HepG2 (cell line): ENCODE measurements around the gene FBXO41. TPM values are rescaled to one million over a fixed set of nuclear protein-coding genes. Genes with fewer than 3 reads are reported as not detected.

ENCODE experiments used
- BCLAF1 ChIP-seq: fragments of 450-650 bp; IDR thresholded peaks from 2 replicates; pipeline ENCODE4 v1.6.1; 2017; ENCODE audit warnings: mild to moderate bottlenecking
- FOXC1 ChIP-seq: sonication (generic); formaldehyde crosslinking; IDR thresholded peaks from 2 replicates; pipeline ENCODE4 v1.8.0; 2022; ENCODE audit warnings: mild to moderate bottlenecking, missing genetic modification reagents, borderline replicate concordance
- HDAC2 ChIP-seq: sonication (generic); formaldehyde crosslinking; IDR thresholded peaks from 2 replicates; pipeline ENCODE4 v1.4.0; 2020; ENCODE audit warnings: missing genetic modification reagents
- KLF6 ChIP-seq: IDR thresholded peaks from 2 replicates; pipeline ENCODE4 v1.8.0; 2016; ENCODE audit warnings: missing biosample characterization, missing genetic modification reagents
- LRRFIP1 ChIP-seq: sonication (generic); formaldehyde crosslinking; conservative IDR thresholded peaks from 2 replicates; pipeline ENCODE4 v1.4.0; 2020; ENCODE audit warnings: missing genetic modification reagents
- MXD4 ChIP-seq: IDR thresholded peaks from 2 replicates; pipeline ENCODE4 v1.6.1; 2016; ENCODE audit warnings: mild to moderate bottlenecking, missing biosample characterization, missing genetic modification reagents
- NCOA1 ChIP-seq: sonication (generic); formaldehyde crosslinking; IDR thresholded peaks from 2 replicates; pipeline ENCODE4 v1.9.0; 2021; ENCODE audit warnings: missing genetic modification reagents
- RAD21 ChIP-seq: fragments of 450-650 bp; formaldehyde crosslinking; IDR thresholded peaks from 2 replicates; pipeline ENCODE4 v1.5.0; 2020; ENCODE audit warnings: mild to moderate bottlenecking
- RAD51 ChIP-seq: fragments of 450-650 bp; IDR thresholded peaks from 2 replicates; pipeline ENCODE4 v1.6.1; 2016; ENCODE audit warnings: borderline replicate concordance
- SIN3B ChIP-seq: fragments of 150-350 bp; IDR thresholded peaks from 2 replicates; pipeline ENCODE4 v1.6.1; 2014; ENCODE audit warnings: low read length
- TFDP1 ChIP-seq: IDR thresholded peaks from 2 replicates; pipeline ENCODE4 v1.6.1; 2016; ENCODE audit warnings: missing compliant biosample characterization, missing genetic modification reagents, borderline replicate concordance
- TIGD3 ChIP-seq: sonication (generic); formaldehyde crosslinking; IDR thresholded peaks from 2 replicates; pipeline ENCODE4 v1.5.1; 2020; ENCODE audit warnings: mild to moderate bottlenecking, missing genetic modification reagents, borderline replicate concordance
- ZFP91 ChIP-seq: sonication (generic); formaldehyde crosslinking; IDR thresholded peaks from 2 replicates; pipeline ENCODE4 v1.9.0; 2022; ENCODE audit warnings: missing genetic modification reagents, mild to moderate bottlenecking, borderline replicate concordance
- ZNF609 ChIP-seq: sonication (generic); formaldehyde crosslinking; IDR thresholded peaks from 2 replicates; pipeline ENCODE4 v1.4.0; 2020; ENCODE audit warnings: mild to moderate bottlenecking, missing genetic modification reagents, borderline replicate concordance
- polyA plus RNA-seq, 8 experiments: library from polyadenylated mRNA; depleted of rRNA in 3 of 8; stranded (reverse) in 7 of 8; unstranded in 1 of 8; fragments of >200 nt; fragmentation: Illumina TruSeq in 4 of 8; extraction: Trizol in 4 of 8; gene quantifications; 2 replicates each; pipeline versions ENCODE4 v1.2.1 to v1.2.3, GENCODE V29; 2011 to 2016; ENCODE audit warnings: low read depth in 4 of 8, missing spikeins in 1 of 8, mixed read lengths in 1 of 8; ENCODE audit not compliant: insufficient read depth in 1 of 8
- total RNA-seq, 5 experiments: library from RNA; depleted of rRNA; stranded (reverse); fragments of >200 nt; fragmentation: Illumina TruSeq; extraction: Trizol; gene quantifications; 2 replicates each; pipeline ENCODE4 v1.2.3, GENCODE V29; 2016; ENCODE audit warnings: low read depth in 1 of 5

Gene FBXO41
- total and polyA plus RNA-seq, 2 of the 13 experiments (the other 11 are each of a cell fraction or from before 2014, with no cell fraction given), result 4.2 to 10.3 TPM

- TF ChIP-seq TIGD3 (CRISPR knock-in tag), result no peak
- TF ChIP-seq FOXC1, result 0 out of 2 replicates have a peak, but pooled peaks have one; percentile 9
- TF ChIP-seq RAD21, result peak; percentile 65
- no peak for TF ChIP-seq TFDP1
- TF ChIP-seq LRRFIP1 (CRISPR knock-in tag), result no peak
- no peak for TF ChIP-seq KLF6 (CRISPR knock-in tag)
- TF ChIP-seq HDAC2, result no peak
- 0 out of 2 replicates have a peak, but pooled peaks have one; percentile 19 for TF ChIP-seq ZNF609 (CRISPR knock-in tag)
- no peak for TF ChIP-seq BCLAF1
- no peak for TF ChIP-seq ZFP91 (CRISPR knock-in tag)
- TF ChIP-seq SIN3B, result no peak
- no peak for TF ChIP-seq MXD4
- TF ChIP-seq NCOA1, result no peak
- no peak for TF ChIP-seq RAD51
Observed at GRCh38 chr2:73232403-73233153, 51.7 kb downstream of the FBXO41 start (continued).
